Melanocyte of skin (primary cell): ENCODE measurements around the gene PMPCB. TPM values are rescaled to one million over a fixed set of nuclear protein-coding genes. Genes with fewer than 3 reads are reported as not detected.

Experiments
- small RNA-seq, 2 donors: library from RNA; depleted of rRNA; stranded (forward); fragments of <200 nt; gene quantifications; one replicate each; pipeline ENCODE3, GENCODE V24; 2012
- total RNA-seq, 2 donors: library from RNA; depleted of rRNA; stranded (reverse); fragments of >200 nt; gene quantifications; 2 replicates each; pipeline ENCODE4 v1.2.3, GENCODE V29; 2012

PMPCB gene, protein sequence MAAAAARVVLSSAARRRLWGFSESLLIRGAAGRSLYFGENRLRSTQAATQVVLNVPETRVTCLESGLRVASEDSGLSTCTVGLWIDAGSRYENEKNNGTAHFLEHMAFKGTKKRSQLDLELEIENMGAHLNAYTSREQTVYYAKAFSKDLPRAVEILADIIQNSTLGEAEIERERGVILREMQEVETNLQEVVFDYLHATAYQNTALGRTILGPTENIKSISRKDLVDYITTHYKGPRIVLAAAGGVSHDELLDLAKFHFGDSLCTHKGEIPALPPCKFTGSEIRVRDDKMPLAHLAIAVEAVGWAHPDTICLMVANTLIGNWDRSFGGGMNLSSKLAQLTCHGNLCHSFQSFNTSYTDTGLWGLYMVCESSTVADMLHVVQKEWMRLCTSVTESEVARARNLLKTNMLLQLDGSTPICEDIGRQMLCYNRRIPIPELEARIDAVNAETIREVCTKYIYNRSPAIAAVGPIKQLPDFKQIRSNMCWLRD
- total RNA-seq: 10 to 100 TPM; 59.9 to 67.9 TPM

DNA sequence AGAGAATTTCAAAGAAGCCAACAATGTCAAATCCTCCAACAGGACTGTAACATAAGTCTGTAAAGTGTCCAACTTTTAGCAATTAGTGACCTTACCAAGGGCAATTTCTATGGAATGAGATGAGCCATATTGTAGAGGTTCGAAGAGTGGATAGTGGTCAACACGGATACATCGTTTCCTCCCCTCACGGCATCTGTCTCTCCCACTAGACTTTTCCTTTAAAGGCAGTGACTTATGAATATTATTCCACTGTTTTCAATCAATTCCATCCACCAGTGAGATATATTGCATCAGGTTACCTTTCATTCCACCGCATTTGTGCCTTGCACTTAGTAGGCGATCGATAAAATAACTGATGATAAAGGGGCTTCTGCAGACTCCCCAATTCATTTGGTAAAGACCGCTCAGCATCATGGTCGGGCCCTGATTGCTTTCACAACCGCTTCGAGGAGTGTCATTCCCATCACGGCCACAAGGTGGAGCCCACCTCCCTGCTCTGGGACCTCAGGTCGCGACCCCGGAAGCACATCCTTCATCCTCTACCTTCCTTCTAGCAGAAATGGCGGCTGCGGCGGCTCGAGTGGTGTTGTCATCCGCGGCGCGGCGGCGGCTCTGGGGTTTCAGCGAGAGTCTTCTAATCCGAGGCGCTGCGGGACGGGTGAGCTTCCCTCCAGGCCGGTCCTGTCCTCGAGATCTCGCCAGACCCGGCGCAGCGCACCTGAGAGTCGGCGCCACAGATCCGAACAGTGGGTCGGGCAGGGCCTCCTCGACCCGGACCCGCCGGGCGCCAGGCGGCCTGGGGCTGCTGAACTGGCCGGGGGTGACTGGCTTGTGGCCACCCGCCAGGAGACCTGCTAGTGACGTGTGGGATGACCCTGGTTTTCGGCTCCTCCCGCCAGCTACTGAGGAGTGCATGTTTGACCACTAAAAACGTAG, at the start of gene PMPCB:
PMPCB (plus strand) TSS at position 535 of the 936 bp plus-strand sequence; CDS start at position 560, 25 bp downstream.

DNA sequence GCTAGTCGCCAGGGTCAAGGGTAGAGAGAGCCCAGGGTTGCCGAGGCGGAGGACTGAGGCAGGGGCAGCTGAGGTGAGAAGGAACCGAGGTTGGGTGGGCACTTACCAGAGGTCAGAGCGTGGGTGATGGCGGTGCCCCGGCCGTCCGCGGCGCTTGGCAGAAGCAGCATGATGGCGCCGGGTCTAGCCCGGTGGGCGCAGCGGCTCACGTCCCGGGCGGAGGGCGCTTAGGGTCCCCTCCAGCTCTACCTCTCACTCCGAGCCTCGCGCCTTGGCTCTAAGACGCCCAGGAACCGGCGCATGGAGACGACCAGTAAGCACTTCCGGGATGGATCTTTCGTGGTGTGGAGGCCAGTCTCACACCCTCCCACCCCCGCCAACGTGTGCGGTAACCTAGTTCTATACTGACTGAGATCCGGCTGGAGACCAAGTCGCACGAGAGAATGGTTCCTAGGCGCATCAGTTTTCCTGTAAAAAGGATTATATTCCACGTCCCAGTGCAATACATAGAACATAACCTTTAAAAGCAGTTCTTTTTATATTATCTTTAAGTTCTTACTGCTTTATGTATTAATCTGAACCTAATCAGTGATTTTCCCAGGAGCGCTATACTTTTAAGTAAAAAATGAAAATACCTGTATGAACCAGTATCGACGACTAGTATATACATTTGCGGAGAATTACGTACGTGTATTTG, 47.4 kb downstream of the PMPCB start, which contains the start of gene DNAJC2:
DNAJC2 (minus strand) TSS at position 315 of the 697 bp plus-strand sequence; CDS start at position 170, 145 bp downstream.

DNA sequence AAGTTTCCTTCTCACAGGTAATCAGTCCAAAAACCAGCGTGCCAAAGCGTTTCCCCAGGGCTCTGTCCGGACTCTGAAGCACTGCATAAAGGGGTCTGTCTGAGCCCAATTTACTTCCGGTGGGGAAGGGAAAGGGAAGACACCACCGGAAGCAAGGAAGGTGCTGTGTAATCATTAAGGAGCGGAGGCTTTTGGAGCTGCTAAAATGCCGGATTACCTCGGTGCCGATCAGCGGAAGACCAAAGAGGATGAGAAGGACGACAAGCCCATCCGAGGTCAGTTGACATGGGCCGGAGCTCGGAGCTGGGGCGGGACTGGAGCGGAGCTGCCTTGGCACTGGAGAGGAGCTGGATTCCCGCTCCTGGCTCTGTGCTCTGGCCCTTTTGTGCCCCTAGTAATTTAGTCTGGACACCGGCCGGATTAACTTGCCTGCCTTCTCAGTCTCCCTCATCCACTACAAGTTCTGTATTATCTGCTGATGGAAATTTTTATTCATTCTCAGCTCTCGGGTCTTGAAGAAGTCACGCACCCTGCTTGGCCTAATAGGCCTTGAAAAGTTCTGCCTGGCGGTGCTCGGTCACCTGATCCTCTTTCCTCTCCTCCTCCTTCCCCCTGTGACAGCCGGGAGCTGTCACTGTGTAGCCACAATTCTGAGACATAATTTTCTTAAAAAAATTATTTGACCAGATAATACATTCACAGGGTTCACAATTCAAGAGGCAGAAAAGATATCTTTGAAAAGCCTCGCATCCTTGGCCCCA, 50.5 kb downstream of the PMPCB start, which contains the start of gene PSMC2:
PSMC2 (plus strand) TSS at position 137 of the 761 bp plus-strand sequence; CDS start at position 206, 69 bp downstream.

Small RNAs within 50 kb of the gene (small RNA-seq; reads per million reads assigned to genes)
- 0.23 to 0.26 reads per million in 2 donors for gene RPS29P16

Other genes with a start within 250 kb of the PMPCB start
- 1 to 10 TPM in 1 of 2 donors, under 1 TPM in 1; 1.00 to 1.4 TPM for gene FBXL13, start 222.6 kb upstream of the PMPCB start, total RNA-seq
- gene ARMC10, start 222.3 kb upstream of the PMPCB start, total RNA-seq: 10 to 100 TPM; 18.9 to 34.3 TPM
- 10 to 100 TPM; 19.3 to 28.2 TPM for gene NAPEPLD, start 148.3 kb upstream of the PMPCB start, total RNA-seq
- 10 to 100 TPM; 11.4 to 15.0 TPM for gene DNAJC2, start 47.3 kb downstream of the PMPCB start, total RNA-seq
- 100 to 1,000 TPM; 260 to 362 TPM for gene PSMC2, start 50.2 kb downstream of the PMPCB start, total RNA-seq
- gene SLC26A5, start 148.8 kb downstream of the PMPCB start, total RNA-seq: under 1 TPM in 1 of 2 donors, not detected in 1; under 0.01 TPM